HG03439 (cell line): Measurements from ENCODE around the gene SYT15.
"Not testable (repeated sequence)": the region's sequence is repeated elsewhere in the genome, so short reads cannot be mapped to it uniquely, and the experiment has no call there.

Experiments
- ATAC-seq: cut with Tn5 transposase; IDR thresholded peaks from one replicate; pipeline ENCODE4 v1.9.1; 2021; ENCODE audit warnings: mild to moderate bottlenecking, moderate library complexity; ENCODE audit not compliant: unreplicated experiment

SYT15 gene

DNA sequence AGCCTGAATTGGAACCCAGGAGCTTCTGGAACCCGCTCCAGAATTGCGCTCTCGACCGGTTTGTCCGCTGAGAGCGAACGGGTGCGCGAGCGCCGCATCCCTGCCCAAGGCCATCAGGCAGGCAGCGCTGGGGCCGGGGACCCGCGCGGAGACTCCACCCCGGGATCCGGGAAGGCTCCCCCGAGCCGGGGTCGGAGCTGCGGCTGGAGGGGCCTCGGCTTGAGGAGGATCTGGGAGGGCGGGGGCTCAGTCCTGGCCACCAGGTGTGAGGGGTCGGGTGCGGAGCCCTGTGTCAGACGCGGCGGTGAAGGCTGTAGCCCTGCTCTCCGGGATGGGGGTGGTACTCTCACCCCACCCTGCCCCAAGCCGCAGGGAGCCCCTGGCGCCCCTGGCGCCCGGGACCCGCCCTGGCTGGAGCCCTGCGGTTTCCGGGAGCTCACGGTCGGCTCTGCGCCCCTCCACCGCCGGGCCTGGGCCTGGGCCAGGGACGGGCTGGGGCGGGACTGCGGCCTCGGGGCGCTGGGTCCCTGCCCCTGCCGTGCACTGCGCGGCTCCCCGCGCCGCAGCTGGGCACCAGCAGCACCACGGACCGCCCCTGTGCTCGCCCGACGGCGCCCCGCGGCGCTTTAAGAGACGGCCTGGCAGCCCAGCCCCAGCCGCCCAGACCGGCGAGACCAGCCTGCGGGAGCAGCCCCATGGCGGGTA is at the start of gene SYT15:
Gene SYT15, plus strand, starts transcription at position 655 of the 705 bp plus-strand sequence. Its CDS starts 41 bp downstream, at position 696.
- not testable (repeated sequence) for ATAC-seq

- ATAC-seq = not testable (repeated sequence)
Measured at GRCh38 chr10:46529742-46530141, 49.2 kb upstream of the SYT15 start.

GRCh38 chr10:46530249-46531186 is 48.4 kb upstream of the SYT15 start:
- no peak for ATAC-seq

DNA sequence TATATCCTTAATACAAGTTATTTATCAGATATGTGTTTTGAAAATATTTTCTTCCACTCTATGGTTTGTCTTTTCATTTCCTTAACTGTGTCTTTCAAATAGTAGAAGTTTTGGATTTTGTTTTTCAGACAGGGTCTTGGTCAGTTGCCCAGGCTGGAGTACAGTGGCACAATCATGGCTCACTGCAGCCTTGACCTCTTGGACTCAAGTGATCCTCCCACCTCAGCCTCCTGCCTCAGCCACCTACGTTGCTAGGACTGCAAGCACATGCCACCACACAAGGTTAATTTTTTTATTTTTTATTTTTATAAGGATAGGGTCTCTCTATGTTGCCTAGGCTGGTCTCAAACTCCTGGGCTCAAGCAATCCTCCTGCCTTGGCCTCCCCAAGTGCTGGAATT is 46.7 kb upstream of the SYT15 start:
- ATAC-seq = not testable (repeated sequence)

DNA sequence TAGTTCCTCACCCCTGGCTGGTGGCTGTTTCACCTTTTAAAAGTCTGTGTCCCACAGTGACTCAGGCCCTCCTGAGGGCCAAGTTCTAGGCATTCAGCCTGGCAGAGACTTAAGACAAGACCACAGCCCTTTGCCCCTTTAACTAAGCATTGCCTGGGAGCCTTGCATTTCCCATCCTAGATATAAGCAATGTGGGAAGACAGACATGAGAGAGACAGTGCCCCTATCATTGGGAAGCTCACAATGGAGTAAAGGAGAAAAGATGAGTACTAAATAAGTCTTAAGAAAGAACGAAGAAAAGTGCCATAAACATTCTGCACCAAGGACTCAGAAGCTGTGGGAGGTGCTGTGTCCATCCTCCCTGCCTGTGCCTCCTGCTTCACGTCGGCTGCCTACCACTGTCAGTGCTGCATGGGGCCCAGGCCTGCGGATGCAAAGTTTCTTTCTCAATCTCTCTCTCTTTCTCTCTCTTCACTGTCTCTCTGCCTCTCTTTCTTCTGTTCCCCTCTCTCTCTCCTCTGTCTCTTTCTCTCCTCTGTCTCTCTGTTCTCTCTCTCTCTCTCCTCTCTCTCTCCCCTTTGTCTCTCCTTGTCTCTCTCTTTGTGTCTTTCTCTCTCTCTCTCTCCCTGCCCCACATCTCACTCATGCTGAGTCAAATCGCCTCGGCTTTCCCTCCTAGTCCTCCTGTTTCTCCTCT is 44.0 kb upstream of the SYT15 start:
- no peak for ATAC-seq

DNA sequence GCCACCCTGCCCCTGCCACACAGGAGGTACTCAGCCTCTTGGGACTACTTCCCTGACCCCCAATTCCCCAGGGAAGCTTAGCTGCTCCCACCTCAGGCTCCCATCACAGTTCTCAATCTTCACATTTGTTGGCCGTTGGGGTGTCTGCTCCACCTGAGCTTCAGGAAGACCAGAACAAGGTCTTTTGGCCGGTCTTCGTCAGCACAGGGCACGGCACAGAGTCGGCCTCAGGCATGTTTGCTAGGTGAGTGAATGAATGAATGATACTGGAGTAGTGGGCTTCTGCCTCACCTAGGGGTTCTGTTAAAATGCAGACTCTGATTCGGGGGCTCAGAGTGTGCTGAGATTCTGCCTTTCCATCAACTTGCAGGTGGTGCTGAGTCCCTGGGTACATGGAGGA is 42.8 kb upstream of the SYT15 start:
- no peak for ATAC-seq

- no peak for ATAC-seq
Measured at GRCh38 chr10:46536781-46537180, 42.1 kb upstream of the SYT15 start.

DNA sequence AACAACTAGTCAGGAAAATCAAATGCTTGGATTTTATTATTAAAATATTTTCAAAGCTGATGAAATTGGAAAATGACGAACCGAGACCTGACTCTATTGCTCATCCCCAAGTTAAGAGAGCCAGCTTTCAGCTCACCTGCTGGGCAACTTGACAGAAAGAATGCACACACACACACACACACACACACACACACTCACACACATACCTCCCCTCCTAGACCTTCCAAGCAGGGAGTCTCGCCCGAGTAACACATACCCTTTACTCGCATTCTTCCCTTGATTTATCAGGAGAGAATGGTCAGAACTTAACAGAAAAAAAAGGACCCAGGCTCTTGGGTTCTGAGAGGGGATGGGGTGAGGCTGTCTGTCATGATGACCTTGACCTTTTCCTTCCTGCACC is 41.6 kb upstream of the SYT15 start:
- ATAC-seq = no peak

GRCh38 chr10:46538155-46538554 is 40.8 kb upstream of the SYT15 start:
- ATAC-seq = no peak

DNA sequence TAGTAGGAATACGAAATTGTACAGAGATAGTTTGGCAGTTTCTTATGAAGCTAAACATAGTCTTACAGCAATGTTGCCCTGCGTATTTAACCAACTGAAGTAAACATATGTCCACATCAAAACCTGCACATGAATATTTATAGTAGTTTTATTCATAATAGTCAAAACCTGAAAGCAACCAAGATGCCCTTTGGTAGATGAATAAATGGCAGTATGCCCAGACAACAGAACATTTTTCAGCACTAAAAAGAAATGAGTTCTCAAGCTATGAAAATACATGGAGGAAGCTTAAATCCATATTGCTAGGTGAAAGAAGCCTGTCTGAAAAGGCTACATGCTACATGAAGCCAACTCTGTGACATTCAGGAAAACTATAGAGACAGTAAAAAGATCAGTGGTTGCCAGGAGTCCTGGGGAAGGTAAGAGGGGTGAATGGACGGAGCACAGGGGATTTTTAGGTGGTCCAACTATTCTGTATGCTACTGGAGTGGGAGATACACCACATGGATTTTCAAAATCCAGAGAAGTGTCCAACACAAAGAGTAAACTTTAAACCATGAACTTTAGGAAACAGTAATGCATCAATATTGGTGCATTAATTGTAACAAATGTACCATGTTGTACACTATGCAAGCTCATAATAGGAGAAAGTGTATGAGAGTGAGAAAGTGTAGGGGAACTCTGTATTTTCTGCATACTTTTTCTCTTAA is 40.1 kb upstream of the SYT15 start:
- ATAC-seq = no peak

GRCh38 chr10:46539596-46540411 is 39.1 kb upstream of the SYT15 start:
- no peak for ATAC-seq

GRCh38 chr10:46540412-46541016 is 38.4 kb upstream of the SYT15 start:
- ATAC-seq = no peak

GRCh38 chr10:46541017-46541661 is 37.8 kb upstream of the SYT15 start:
- ATAC-seq = no peak

GRCh38 chr10:46541735-46542566 is 37.0 kb upstream of the SYT15 start:
- no peak for ATAC-seq

DNA sequence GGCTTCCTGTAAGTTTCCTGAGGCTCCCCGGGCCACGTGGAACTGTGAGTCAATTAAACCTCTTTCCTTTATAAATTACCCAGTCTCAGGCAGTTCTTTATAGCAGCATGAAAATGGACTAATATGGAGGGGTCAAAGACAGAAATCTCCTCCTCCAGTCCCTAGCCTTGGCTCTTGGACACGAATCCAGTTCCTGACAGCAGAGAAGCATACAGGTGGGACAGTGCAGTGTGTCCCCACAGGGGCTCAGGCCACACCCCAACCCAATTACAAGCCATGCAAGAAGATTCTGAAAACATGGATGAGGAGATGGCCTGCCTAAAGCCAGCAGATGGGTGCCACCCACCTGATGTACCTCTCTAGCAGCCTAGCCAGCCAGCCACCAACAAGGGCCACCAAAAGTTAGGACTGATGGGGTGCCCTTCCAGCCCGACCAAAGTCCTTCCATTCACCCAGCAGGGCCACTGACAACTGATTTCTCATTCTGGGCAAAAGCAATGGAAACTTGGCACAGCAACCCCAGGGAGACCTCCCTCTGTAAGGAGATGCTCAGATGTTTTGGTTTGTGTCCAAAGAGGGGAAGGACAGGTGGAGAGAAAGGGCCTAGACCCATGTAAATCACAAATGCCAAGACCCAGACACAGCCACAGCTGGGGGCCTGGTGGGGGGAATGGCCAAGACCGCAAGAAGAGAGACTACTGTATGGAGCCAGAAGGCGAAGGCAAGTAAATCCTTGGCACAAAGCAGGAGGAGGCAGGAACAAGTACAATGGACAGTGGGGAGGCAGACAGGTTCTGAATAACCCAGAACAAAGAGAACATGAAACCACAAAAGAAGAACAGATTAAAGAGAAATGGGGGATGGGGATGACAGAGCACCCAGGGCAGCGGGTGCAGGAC is 36.1 kb upstream of the SYT15 start:
- no peak for ATAC-seq

DNA sequence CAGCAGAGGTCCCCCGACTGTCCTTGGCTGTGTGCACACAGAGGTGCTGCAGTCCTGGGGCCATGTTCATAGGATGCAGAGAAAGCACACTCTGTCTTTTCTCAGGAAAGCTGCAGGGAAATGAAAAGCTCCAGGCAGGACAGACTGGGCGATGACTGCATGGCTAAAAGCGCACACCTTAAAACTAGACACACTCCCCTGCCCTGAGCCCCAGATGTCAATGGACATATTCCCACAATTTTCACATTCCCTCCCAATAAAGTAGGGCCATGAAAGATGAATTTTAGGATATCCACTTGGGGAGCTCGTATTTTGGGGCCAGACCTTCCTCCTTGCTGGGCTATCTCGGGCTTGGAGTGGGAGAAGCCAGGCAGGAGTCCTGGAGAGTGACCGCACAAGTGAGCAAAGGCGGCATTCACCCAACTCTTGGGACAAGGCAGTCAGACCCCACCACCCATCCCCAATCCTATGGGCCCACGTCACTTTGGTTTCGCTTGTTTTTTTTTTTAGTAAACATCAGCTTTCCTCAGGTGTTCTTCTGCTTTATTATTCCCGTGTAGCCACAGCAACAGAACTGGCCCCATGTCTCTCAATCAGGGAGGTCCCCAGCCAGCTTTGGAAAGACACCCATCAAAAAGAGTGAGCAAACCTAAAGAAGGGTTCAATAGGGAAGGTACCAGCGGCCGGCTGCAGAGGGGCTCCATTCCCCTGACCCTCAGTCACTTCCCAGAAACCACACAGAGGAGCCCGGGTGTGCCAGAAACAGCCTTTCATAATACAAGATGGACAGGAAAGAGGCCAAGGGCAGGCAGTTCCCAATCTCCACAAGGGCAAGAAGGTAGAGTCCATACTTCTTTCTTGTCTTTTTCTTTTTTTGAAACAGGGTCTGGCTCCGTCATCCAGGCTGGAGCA is 35.2 kb upstream of the SYT15 start:
- no peak for ATAC-seq
